ENCODE results near the gene GOLGA8N. TPM values are rescaled to one million over a fixed set of nuclear protein-coding genes. Genes with fewer than 3 reads are reported as not detected.
A peak's percentile ranks its signal among the peaks of the same experiment; 100 is the strongest.

The GOLGA8N gene
- total RNA-seq, 4 donors from 2014 or later: 3.0 to 23.3 (median 5.2) TPM

DNA sequence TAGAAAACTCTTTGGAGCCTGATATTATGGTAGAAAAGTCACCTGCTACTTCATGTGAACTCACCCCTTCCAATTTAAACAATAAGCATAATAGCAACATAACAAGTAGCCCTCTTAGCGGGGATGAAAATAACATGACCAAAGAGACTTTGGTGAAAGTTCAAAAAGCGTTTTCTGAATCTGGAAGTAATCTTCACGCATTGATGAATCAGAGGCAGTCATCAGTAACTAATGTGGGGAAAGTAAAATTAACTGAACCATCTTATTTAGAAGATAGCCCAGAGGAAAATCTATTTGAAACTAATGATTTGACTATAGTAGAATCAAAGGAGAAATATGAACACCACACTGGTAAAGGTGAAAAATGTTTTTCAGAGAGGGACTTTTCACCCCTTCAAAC, 43.2 kb downstream of the GOLGA8N start:
- WGBS: 87% methylated on average over 3 of the region's 3 CpGs
- no peaks in the 10 kb centered on the region for H3K27me3 ChIP-seq
- peaks cover 7% of the 10 kb centered on the region for H3K36me3 ChIP-seq
- DNase-seq (ENCODE audit: low spot score in 2 of 2): no peak
- no peaks in the 10 kb centered on the region for H3K4me1 ChIP-seq
- no peak for TF ChIP-seq POLR2AphosphoS5 (IDR thresholded peaks at IDR 0.05)
- no peak for TF ChIP-seq EP300 (IDR thresholded peaks at IDR 0.05)
- TF ChIP-seq, protein P1, sequence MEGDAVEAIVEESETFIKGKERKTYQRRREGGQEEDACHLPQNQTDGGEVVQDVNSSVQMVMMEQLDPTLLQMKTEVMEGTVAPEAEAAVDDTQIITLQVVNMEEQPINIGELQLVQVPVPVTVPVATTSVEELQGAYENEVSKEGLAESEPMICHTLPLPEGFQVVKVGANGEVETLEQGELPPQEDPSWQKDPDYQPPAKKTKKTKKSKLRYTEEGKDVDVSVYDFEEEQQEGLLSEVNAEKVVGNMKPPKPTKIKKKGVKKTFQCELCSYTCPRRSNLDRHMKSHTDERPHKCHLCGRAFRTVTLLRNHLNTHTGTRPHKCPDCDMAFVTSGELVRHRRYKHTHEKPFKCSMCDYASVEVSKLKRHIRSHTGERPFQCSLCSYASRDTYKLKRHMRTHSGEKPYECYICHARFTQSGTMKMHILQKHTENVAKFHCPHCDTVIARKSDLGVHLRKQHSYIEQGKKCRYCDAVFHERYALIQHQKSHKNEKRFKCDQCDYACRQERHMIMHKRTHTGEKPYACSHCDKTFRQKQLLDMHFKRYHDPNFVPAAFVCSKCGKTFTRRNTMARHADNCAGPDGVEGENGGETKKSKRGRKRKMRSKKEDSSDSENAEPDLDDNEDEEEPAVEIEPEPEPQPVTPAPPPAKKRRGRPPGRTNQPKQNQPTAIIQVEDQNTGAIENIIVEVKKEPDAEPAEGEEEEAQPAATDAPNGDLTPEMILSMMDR (IDR thresholded peaks at IDR 0.05): no peak
- TF ChIP-seq POLR2A (IDR thresholded peaks at IDR 0.05): no peak
- no peak overlapping the region for H3K4me3 ChIP-seq
- no peak overlapping the region for H3K27ac ChIP-seq
- H3K9me3 ChIP-seq: no peaks in the 10 kb centered on the region

DNA sequence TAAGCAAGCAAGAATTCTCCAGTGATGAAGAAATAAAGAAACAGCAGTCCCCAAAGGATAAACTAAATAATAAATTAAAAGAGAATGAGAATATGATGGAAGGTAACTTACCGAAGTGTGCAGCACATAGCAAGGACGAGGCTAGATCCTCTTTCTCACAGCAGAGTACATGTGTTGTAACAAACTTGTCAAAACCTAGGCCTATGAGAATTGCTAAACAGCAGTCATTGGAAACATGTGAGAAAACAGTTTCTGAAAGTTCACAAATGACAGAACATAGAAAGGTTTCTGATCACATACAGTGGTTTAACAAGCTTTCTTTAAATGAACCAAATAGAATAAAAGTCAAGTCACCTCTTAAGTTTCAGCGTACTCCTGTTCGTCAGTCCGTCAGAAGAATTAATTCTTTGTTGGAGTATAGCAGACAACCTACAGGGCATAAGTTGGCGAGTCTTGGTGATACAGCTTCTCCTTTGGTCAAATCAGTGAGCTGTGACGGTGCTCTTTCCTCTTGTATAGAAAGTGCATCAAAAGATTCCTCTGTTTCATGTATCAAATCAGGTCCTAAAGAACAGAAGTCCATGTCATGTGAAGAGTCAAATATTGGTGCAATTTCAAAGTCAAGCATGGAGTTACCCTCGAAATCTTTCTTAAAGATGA, 43.8 kb downstream of the GOLGA8N start:
- 97% methylated on average over 8 of the region's 8 CpGs for WGBS
- TF ChIP-seq POLR2A (IDR thresholded peaks at IDR 0.05) (no peak), EP300 (IDR thresholded peaks at IDR 0.05) (no peak), POLR2AphosphoS5 (IDR thresholded peaks at IDR 0.05) (no peak)
- TF ChIP-seq, protein P1 (IDR thresholded peaks at IDR 0.05): no peak

DNA sequence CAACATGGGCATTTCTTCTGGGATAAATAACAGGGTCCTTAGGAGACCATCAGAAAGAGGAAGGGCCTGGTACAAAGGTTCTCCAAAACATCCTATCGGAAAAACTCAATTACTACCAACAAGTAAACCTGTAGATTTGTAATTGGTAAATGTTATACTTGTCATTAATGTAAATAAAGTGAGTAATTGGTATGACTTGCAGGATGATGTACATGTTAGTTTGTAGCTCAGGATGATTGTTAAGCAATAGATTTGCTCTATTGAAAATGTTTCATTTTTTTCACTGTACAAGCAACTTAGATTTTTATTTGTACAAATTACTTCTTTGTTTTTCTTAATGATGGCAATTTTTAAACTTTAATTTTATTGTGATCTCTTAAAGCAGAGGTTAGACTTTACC, 44.4 kb downstream of the GOLGA8N start:
- peaks cover 7% of the 10 kb centered on the region for H3K36me3 ChIP-seq
- TF ChIP-seq, protein P1 (IDR thresholded peaks at IDR 0.05): no peak

More for the DNA sequence above, 43.8 kb downstream of the GOLGA8N start:
- Histone ChIP-seq H3K27me3 (peaks cover 1% of the 10 kb centered on the region), H3K4me3 (no peak overlapping the region), H3K9me3 (no peaks in the 10 kb centered on the region), H3K36me3 (peaks cover 7% of the 10 kb centered on the region), H3K4me1 (no peaks in the 10 kb centered on the region), H3K27ac (no peak overlapping the region)
- no peak for DNase-seq (ENCODE audit: low spot score in 2 of 2)

DNA sequence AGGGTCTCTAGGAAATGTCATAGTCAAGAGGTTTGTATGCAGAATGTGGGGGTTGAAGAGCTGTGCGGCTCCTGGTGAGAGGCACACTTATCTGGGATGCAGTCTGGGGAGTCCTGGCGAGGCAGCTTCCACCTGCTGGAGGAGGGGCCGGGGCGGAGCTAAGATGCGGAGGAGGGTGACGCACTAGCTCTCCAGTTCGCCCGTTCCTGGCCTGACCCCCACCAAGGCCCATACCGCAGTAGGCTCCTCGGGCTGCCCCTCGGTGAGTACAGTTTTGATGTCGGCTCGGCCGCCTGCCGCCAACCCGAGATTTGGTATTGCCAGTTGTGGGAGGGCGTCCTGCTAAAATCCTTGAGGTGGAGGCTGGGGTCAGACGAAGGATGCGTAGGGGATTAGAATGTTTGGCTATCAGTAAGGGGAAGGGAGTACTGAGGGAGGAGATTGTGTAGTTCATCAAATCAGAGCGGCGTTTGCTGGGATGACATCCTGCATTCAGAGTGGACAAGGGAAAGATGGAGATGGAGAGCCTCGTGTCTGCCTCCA, 48.3 kb downstream of the GOLGA8N start, which contains the start of gene SCG5:
Gene SCG5, plus strand, starts transcription at position 194 of the 543 bp plus-strand sequence. CDS start 1,883 bp downstream, outside the sequence.
- WGBS: 35% methylated on average over 22 of the region's 22 CpGs
- Histone ChIP-seq H3K27me3 (peaks cover 6% of the 10 kb centered on the region), H3K4me1 (no peaks in the 10 kb centered on the region), H3K36me3 (no peaks in the 10 kb centered on the region), H3K9me3 (no peaks in the 10 kb centered on the region), H3K4me3 (peak within 1 kb of the TSS; percentile 23), H3K27ac (no peak within 1 kb of the TSS)
- DNase-seq (ENCODE audit: low spot score in 2 of 2): no peak
- TF ChIP-seq POLR2A (IDR thresholded peaks at IDR 0.05) (no peak), POLR2AphosphoS5 (IDR thresholded peaks at IDR 0.05) (no peak), EP300 (IDR thresholded peaks at IDR 0.05) (no peak)
- TF ChIP-seq, protein P1 (IDR thresholded peaks at IDR 0.05): no peak

More for the DNA sequence above, 44.4 kb downstream of the GOLGA8N start:
- H3K9me3 ChIP-seq: no peaks in the 10 kb centered on the region
- no peak overlapping the region for H3K4me3 ChIP-seq
- WGBS: 97% methylated on average over 1 of the region's 1 CpG
- H3K27me3 ChIP-seq: peaks cover 5% of the 10 kb centered on the region
- no peak for DNase-seq (ENCODE audit: low spot score in 2 of 2)
- no peaks in the 10 kb centered on the region for H3K4me1 ChIP-seq
- H3K27ac ChIP-seq: no peak overlapping the region

DNA sequence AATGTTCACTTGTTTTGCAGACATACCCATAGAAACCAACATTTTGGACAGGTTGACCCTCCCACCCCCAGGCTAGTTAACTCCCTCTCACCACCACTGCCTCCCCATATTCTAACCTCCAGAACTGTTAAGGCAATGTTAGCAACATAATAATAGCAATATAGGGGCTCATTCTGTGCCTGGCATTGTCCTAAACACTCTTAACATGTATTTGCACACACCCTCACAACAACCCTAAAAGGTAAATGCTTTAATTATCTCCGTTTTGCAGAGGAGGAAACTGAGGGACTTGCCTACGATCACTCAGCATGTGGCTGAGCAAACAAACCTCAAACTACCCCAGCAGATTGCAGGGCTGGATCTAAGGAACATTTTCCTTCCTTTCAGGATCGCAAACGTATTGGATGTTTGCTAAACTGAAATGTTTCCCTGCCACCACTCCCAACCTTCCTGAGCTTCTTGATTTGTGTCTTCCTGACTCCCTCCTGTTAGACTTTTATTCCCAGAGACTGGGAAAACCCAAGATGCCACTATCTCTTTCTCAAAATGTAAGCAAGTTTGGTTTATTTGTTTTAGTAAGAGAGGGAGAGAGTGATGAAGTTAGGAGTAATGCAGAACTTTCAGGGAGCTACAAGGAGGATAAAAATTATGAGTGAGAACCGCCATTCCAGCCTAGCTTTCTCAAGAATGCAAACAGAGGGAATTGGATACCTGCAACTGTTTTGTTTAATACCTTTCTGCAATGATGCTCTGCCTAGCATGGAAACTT, 49.6 kb downstream of the GOLGA8N start:
- H3K36me3 ChIP-seq: no peaks in the 10 kb centered on the region
- H3K27ac ChIP-seq: no peak overlapping the region
- no peak for DNase-seq (ENCODE audit: low spot score in 2 of 2)
- H3K27me3 ChIP-seq: peaks cover 6% of the 10 kb centered on the region
- no peak overlapping the region for H3K4me3 ChIP-seq
- 77% methylated on average over 5 of the region's 5 CpGs for WGBS
- no peaks in the 10 kb centered on the region for H3K9me3 ChIP-seq
- TF ChIP-seq POLR2A (IDR thresholded peaks at IDR 0.05): no peak
- no peaks in the 10 kb centered on the region for H3K4me1 ChIP-seq
